HG02970 (cell line): ENCODE measurements around the gene HOXB7.

Experiments used
- ATAC-seq: cut with Tn5 transposase; IDR thresholded peaks from one replicate; pipeline ENCODE4 v1.9.1; 2021; ENCODE audit warnings: mild to moderate bottlenecking, moderate library complexity, moderate number of reproducible peaks; ENCODE audit not compliant: unreplicated experiment, low FRiP score

Gene HOXB7

GRCh38 chr17:48624544-48625494, 14.0 kb upstream of the HOXB7 start:
- ATAC-seq: no peak

GRCh38 chr17:48624118-48624517, 13.3 kb upstream of the HOXB7 start:
- ATAC-seq: no peak

- no peak for ATAC-seq
Measured at GRCh38 chr17:48623583-48623982, 12.8 kb upstream of the HOXB7 start.

GRCh38 chr17:48622857-48623256, 12.0 kb upstream of the HOXB7 start:
- ATAC-seq: no peak

GRCh38 chr17:48621410-48622392, 10.9 kb upstream of the HOXB7 start:
- ATAC-seq: no peak

GRCh38 chr17:48620461-48621139, 9.8 kb upstream of the HOXB7 start:
- ATAC-seq: no peak

GRCh38 chr17:48619826-48620449, 9.1 kb upstream of the HOXB7 start:
- no peak for ATAC-seq

- no peak for ATAC-seq
Measured at GRCh38 chr17:48618256-48618896, 7.6 kb upstream of the HOXB7 start.

GRCh38 chr17:48617471-48618255, 6.8 kb upstream of the HOXB7 start:
- no peak for ATAC-seq

GRCh38 chr17:48616717-48617470, 6.1 kb upstream of the HOXB7 start:
- no peak for ATAC-seq

GRCh38 chr17:48615963-48616716, 5.3 kb upstream of the HOXB7 start:
- ATAC-seq: no peak

- ATAC-seq: no peak
Measured at GRCh38 chr17:48615047-48615962, 4.5 kb upstream of the HOXB7 start, which contains the start of gene HOXB8. Gene HOXB8 (minus strand): TSS chr17:48615292. CDS start chr17:48614704, 588 bp downstream.

GRCh38 chr17:48613862-48614694, 3.3 kb upstream of the HOXB7 start:
- no peak for ATAC-seq

GRCh38 chr17:48612854-48613691, 2.3 kb upstream of the HOXB7 start:
- ATAC-seq: no peak
